ENCODE measurements around the gene LZTR1.
A peak's percentile ranks its signal among the peaks of the same experiment; 100 is the strongest.
"Not testable (repeated sequence)": the region's sequence is repeated elsewhere in the genome, so short reads cannot be mapped to it uniquely, and the experiment has no call there.

Gene LZTR1

DNA sequence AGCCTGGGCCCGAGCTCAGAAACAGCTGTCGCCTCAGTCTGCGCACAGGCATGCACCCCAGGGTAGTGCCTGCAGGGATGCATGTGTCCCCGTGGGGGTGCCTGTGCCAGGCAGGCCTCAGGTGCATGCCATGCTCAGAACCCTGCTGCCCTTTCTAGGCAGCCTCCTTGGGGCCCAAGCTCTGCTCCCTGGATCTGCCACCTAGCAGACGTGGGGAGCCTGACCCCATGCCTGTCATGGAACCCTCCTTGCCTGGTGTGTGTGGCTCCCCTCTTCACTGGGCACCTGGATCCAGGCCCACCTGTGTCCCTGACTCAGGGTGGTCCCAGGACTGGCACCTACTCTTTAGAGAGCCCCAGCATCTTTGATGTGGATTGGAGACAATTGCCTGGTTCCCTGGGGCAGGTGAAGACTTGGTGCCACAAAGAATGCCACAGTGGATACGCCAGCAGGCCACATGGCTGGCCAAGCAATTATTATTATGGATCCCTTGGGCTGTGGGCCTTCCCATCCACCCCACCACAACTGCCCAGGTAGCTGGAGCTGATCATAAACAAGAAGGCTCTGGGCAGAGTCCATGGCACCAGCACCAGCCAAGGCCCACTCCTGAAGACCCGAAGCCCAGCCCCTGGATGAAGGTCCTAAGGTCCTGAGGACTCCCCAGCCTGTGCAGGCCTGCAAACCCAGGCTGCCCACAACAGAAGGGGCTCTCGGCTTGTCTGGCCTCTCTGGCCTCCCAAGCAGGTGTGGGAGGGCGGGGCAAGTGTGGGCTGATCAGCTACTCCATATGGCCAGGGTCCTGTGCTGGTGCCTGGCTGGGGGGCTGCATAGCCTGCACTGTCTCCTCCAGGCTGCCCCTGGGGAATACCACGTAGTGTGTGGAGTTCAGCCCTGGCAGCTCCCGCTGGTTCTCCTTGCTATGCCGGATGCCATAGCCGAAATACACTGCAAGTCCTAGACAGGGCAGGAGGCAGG lies 46.5 kb downstream of the LZTR1 start:
- Mint-ChIP-seq H3K4me3 (no peak overlapping the region), H3K27ac (no peak overlapping the region), H3K4me1 (ENCODE audit: low read depth) (peaks cover 8% of the 10 kb centered on the region), H3K9me3 (no peaks in the 10 kb centered on the region), H3K36me3 (ENCODE audit: low read depth) (no peaks in the 10 kb centered on the region), H3K27me3 (ENCODE audit: low read depth) (peaks cover 17% of the 10 kb centered on the region)
- no peak for DNase-seq (ENCODE audit: low spot score)

DNA sequence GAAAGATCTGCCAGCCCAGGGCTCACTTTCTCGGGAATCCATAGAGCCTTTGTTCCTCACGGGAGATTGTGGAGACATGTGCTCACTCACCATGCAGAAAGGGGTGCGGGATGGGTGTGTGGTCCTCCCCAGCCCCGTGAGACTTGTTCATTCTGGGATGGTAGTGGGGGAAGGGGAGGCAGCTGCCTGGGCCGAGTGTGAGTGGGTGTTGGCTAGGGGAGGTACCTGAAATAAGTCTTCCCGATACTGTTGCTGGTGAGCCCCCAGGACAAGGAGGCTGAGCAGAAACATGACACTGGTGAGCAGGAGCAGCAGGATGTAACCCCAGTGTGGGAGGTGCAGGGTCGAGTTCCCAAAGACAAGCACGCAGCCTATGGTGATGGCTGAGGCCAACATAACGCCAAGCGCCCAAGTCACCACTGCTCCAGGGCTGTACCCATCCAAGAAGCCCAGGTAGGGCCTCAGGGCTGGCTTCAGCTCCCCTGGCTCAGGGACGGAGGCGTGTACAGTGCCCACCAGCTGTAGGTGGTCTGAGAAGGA lies 47.5 kb downstream of the LZTR1 start:
- Mint-ChIP-seq H3K27me3 (ENCODE audit: low read depth) (peaks cover 25% of the 10 kb centered on the region), H3K4me3 (no peak overlapping the region), H3K9me3 (no peaks in the 10 kb centered on the region), H3K36me3 (ENCODE audit: low read depth) (no peaks in the 10 kb centered on the region), H3K27ac (no peak overlapping the region), H3K4me1 (ENCODE audit: low read depth) (peaks cover 8% of the 10 kb centered on the region)
- DNase-seq (ENCODE audit: low spot score): no peak

DNA sequence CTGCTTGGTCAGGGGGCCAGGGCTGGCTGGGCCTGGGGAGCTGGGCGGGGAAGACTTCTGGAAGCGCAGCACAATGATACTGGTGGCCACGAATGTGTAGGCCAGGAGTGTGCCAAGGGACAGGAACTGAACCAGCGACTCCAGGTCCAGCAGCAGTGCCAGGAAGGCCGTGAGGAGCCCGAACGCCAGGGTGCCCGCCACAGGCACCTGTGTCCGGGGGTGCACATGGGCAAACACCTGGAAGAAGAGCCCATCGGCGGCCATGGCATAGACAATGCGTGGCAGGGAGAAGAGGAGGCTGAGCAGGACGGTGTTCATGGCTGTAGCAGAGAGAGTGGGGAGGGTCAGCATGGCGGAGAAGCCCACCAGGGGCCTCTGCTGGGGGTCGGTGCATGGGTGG lies 47.9 kb downstream of the LZTR1 start:
- Mint-ChIP-seq H3K36me3 (ENCODE audit: low read depth) (no peaks in the 10 kb centered on the region), H3K27ac (no peak overlapping the region), H3K4me3 (no peak overlapping the region), H3K9me3 (no peaks in the 10 kb centered on the region), H3K27me3 (ENCODE audit: low read depth) (peaks cover 29% of the 10 kb centered on the region), H3K4me1 (ENCODE audit: low read depth) (peaks cover 7% of the 10 kb centered on the region)
- DNase-seq (ENCODE audit: low spot score): no peak

DNA sequence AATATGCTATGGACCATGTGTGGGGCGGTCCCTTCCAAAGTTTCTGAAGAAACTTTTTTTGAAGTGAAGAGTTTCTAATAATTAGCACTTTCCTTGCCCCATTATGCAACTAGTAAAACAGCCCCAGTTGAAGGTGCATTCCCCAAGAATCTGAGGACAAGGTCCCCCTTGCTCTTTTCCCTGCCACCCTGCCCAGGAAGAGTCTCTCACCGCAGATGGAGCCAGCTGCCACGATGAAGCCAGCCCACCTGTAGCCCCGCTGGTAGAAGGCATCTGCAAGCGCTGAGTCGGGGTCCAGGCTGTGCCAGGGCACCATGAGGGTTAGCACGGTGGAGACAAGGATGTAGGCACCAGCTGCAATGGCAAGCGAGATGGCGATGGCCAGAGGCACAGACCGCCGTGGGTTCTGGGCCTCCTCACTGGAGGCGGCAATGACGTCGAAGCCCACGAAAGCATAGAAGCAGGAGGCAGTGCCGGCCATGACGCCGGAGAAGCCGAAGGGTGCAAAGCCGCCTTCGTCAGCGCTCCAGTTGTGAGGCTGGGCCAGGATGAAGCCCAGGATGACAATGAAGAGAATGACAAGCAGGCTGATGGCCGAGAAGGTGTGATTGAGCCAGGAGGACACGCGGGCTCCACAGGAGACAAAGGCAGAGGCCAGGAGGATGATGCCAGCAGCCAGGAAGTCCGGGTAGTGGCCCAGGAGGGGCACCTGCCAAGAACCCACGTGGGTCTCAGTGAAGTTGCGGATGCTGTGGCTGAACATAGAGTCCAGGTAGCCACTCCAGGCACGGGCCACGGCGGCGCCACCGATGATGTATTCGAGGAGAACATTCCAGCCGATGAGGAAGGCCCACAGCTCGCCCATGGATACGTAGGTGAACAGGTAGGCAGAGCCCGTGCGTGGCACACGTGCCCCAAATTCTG lies 48.8 kb downstream of the LZTR1 start:
- Mint-ChIP-seq H3K36me3 (ENCODE audit: low read depth) (no peaks in the 10 kb centered on the region), H3K27me3 (ENCODE audit: low read depth) (peaks cover 32% of the 10 kb centered on the region), H3K9me3 (no peaks in the 10 kb centered on the region), H3K4me1 (ENCODE audit: low read depth) (no peaks in the 10 kb centered on the region), H3K4me3 (no peak overlapping the region), H3K27ac (peak overlapping the region; percentile 55)
- no peak for DNase-seq (ENCODE audit: low spot score)

DNA sequence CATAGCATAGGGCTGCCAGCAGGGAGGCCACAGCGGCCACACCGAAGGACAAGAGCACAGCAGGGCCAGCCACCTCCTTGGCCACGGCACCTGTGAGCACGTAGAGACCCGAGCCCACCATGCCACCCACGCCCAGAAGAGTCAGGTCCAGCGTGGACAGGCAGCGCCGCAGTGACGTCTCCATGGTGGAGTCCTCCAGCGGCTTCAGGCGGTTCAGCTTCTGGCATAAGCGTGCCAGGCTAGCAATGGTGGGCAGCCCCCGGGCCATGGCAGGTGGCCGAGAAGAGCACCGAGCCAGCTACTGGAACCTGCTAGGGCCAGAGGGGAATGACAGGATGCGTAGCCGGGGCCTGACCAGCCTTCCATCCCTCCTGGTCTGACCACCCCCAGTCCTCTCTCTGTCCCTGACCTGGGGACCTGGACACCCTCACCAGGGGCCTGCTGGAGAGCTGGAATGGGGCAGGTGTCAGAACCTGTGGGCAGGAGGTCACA lies 49.5 kb downstream of the LZTR1 start:
- no peaks in the 10 kb centered on the region for H3K9me3 Mint-ChIP-seq
- H3K4me3 Mint-ChIP-seq: no peak overlapping the region
- no peak for DNase-seq (ENCODE audit: low spot score)
- H3K27ac Mint-ChIP-seq: no peak overlapping the region
- no peaks in the 10 kb centered on the region for H3K4me1 Mint-ChIP-seq (ENCODE audit: low read depth)
- H3K36me3 Mint-ChIP-seq (ENCODE audit: low read depth): no peaks in the 10 kb centered on the region
- peaks cover 32% of the 10 kb centered on the region for H3K27me3 Mint-ChIP-seq (ENCODE audit: low read depth)

DNA sequence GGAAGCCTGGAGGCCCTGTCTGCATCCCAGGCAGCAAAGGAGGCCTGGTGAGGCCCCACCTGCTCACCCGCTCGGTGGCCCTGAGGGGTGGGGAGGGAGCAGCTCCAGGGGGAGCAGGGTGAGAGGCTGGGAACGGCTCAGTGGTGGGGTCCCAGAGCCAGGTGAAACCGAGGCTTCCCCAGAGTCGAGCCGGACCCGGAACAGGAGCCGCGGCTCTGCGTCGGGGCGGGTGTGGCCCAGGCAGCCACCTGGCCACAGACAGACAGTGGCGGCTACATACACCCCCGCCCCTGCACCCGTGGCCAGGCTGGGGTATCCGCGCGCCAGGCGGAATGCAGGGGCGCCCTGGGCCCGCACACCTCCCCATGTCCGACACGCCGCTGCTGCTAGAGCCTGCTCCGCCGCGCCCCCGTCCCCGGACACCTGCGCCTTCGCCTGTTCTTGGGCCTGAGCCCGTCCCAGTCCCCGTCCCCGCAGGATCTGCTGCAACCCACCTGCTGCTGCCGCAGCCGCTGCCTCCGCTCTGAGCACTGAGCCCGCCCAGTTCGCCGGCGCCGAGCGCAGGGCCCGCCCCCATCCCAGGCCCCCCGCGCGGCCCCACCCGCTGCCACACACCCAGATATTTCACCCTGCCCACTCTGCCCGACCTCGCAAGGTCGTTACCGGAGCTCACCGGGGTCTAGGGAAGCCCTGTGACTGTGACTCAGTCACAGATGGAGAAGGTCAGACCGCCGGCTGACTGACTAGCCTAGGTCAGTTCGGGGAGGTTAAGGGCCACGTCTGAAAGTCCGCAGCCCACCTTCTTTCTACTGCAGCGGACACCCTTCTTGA lies 50.2 kb downstream of the LZTR1 start, which contains the start of gene SLC7A4:
Gene SLC7A4, minus strand, starts transcription at position 525 of the 831 bp plus-strand sequence. CDS start 749 bp downstream, outside the sequence.
- Mint-ChIP-seq H3K36me3 (ENCODE audit: low read depth) (no peaks in the 10 kb centered on the region), H3K27me3 (ENCODE audit: low read depth) (peaks cover 33% of the 10 kb centered on the region), H3K4me1 (ENCODE audit: low read depth) (no peaks in the 10 kb centered on the region), H3K9me3 (no peaks in the 10 kb centered on the region), H3K27ac (no peak within 1 kb of the TSS), H3K4me3 (no peak within 1 kb of the TSS)
- no peak for DNase-seq (ENCODE audit: low spot score)

DNA sequence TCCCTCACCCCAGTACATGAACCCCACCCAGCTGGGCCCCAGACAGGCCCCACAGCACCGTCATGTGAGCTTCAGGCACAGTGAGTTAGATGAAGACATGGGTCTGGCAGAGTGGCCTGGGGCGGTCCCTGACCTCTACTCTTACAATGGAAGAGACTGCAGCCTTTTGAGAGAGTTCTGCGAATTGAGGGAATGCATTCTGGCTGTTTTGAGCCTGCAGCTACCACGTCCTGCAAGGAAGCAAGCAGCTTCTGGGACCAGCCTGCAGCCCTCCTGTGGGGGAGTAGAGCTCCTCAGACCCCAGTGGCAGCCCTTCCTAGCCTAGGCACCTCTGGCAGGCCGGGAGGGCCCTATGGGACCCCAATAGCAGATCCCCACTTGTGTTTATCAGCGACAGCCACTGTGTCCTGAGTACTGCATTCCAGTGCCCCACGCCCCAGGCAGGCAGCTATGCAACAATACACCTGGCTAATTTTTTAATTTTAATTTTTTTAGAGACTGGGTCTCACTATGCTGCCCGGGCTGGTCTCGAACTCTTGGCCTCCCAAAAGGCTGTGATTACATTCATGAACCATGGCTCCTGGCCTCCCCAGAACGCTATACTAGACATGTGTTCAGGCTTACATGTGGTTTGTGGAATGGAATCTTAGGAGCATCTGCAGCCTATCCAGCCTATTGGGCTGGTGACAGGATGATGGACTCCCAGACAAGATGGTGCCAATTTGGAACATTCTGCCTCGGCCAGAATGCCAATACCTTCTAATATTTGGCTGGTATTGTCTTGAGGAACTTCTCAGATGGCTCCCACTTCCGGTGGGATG lies 51.0 kb downstream of the LZTR1 start:
- H3K27ac Mint-ChIP-seq: no peak overlapping the region
- no peaks in the 10 kb centered on the region for H3K4me1 Mint-ChIP-seq (ENCODE audit: low read depth)
- H3K36me3 Mint-ChIP-seq (ENCODE audit: low read depth): no peaks in the 10 kb centered on the region
- H3K4me3 Mint-ChIP-seq: no peak overlapping the region
- DNase-seq (ENCODE audit: low spot score): no peak
- no peaks in the 10 kb centered on the region for H3K9me3 Mint-ChIP-seq
- H3K27me3 Mint-ChIP-seq (ENCODE audit: low read depth): peaks cover 36% of the 10 kb centered on the region

DNA sequence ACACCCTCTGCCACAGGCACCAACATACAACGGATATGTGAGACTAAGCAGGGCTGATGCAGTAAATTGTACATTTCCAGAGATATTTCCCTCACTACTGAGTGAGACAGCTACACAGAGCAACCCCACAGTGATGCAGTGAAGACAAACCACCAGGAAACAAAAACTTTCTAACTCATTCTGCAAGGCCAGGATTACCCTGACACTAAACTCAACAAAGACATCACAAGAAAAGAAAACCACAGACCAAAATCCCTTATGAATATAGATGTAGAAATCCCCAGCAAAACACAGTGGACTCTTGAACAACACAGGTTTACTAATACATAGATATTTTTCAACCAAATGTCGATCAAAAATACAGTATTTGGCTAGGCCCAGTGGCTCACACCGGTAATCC lies 51.8 kb downstream of the LZTR1 start:
- Mint-ChIP-seq H3K4me3 (no peak overlapping the region), H3K9me3 (no peaks in the 10 kb centered on the region), H3K27me3 (ENCODE audit: low read depth) (peaks cover 40% of the 10 kb centered on the region), H3K4me1 (ENCODE audit: low read depth) (no peaks in the 10 kb centered on the region), H3K27ac (no peak overlapping the region), H3K36me3 (ENCODE audit: low read depth) (no peaks in the 10 kb centered on the region)
- no peak for DNase-seq (ENCODE audit: low spot score)

DNA sequence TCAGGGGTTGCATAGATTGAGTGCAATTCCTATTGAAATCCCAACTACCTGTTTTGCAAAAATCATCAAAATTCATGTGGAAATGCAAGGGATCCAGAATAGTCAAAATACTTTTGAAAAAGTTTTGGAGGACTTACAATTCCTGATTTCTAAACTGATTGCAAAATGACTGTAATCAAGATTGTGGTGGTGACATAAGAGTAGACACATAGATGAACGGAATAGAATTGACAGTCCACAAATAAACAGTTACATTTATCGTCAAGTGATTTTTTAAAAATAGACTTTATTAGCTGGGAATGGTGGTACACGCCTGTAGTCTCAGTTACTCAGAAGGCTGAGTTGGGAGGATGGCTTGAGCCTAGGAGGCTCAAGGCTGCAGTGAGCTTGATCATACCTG lies 52.9 kb downstream of the LZTR1 start:
- no peak for DNase-seq (ENCODE audit: low spot score)
- Mint-ChIP-seq H3K36me3 (ENCODE audit: low read depth) (no peaks in the 10 kb centered on the region), H3K4me1 (ENCODE audit: low read depth) (no peaks in the 10 kb centered on the region), H3K9me3 (no peaks in the 10 kb centered on the region), H3K4me3 (no peak overlapping the region), H3K27me3 (ENCODE audit: low read depth) (peaks cover 40% of the 10 kb centered on the region), H3K27ac (no peak overlapping the region)

DNA sequence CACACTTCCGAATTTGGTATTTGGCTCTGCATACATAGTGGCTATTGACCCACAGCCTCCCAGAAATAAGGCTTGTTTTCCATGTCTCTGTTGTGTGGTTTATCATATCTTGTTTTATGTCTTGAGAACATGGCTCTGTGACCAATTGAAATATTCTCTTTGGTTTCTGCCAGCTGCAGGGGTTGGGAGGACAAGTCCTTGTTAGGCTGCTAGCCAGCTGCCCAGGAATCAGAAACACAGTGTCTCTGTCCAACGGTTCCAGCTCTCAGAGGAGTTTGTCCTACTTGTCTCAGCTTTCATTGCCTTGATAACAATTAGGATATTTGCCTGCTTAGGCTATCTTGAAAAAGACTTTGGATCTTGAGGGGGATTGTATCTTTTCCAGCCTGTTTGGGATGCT lies 56.3 kb downstream of the LZTR1 start:
- no peak overlapping the region for H3K4me3 Mint-ChIP-seq
- H3K27ac Mint-ChIP-seq: no peak overlapping the region
- H3K4me1 Mint-ChIP-seq (ENCODE audit: low read depth): peaks cover 2% of the 10 kb centered on the region
- no peaks in the 10 kb centered on the region for H3K9me3 Mint-ChIP-seq
- peaks cover 27% of the 10 kb centered on the region for H3K27me3 Mint-ChIP-seq (ENCODE audit: low read depth)
- DNase-seq (ENCODE audit: low spot score): no peak
- H3K36me3 Mint-ChIP-seq (ENCODE audit: low read depth): no peaks in the 10 kb centered on the region

DNA sequence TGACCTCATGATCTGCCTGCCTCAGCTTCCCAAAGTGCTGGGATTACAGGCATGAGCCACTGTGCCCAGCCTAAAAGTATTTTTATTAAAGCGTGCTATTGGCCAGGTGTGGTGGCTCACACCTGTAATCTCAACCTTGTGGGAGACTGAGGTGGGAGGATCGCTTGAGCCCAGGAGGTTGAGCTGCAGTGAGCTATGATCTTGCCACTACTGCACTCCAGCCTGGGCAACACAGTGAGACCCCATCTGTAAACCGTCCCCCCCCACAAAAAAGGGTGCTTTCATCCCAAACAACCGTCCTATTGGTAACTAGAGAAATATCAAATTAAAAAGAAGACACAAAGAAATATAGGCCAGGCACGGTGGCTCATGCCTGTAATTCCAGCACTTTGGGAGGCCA lies 57.1 kb downstream of the LZTR1 start:
- H3K27ac Mint-ChIP-seq; H3K4me3 Mint-ChIP-seq; H3K9me3 Mint-ChIP-seq; H3K36me3 Mint-ChIP-seq (ENCODE audit: low read depth); DNase-seq (ENCODE audit: low spot score); H3K4me1 Mint-ChIP-seq (ENCODE audit: low read depth): not testable (repeated sequence)
- peaks cover 24% of the 10 kb centered on the region for H3K27me3 Mint-ChIP-seq (ENCODE audit: low read depth)

DNA sequence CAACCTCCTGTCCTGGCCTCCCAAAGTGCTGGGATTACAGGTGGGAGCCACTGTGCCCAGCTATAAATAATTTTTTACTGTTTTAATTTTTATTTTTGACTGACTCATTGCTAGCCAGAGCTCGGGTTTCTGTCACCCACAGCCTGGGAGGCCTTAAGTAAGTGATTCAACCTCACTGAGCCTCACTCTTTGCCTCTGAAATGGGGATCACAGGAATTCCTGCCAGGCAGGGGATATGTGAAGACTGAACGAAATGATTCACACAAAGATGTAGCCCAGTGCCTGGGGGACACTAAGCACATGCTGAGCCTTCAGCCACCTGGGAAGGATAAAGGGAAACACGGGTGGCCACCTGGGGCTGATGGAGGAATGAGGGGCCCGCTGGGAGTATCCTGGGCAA lies 59.8 kb downstream of the LZTR1 start:
- H3K27me3 Mint-ChIP-seq (ENCODE audit: low read depth): peaks cover 31% of the 10 kb centered on the region

More for the DNA sequence above, 59.8 kb downstream of the LZTR1 start:
- no peak overlapping the region for H3K4me3 Mint-ChIP-seq
- H3K4me1 Mint-ChIP-seq (ENCODE audit: low read depth): peaks cover 14% of the 10 kb centered on the region
- no peak overlapping the region for H3K27ac Mint-ChIP-seq
- no peaks in the 10 kb centered on the region for H3K36me3 Mint-ChIP-seq (ENCODE audit: low read depth)
- no peak for DNase-seq (ENCODE audit: low spot score)
- no peaks in the 10 kb centered on the region for H3K9me3 Mint-ChIP-seq
